K562 (cell line): ENCODE measurements around the gene NECTIN1. TPM values are rescaled to one million over a fixed set of nuclear protein-coding genes. Genes with fewer than 3 reads are reported as not detected.

Experiments
- CC2D1A ChIP-seq: fragments of 450-650 bp; IDR thresholded peaks from 2 replicates; pipeline ENCODE4 v1.6.1; 2017; ENCODE audit warnings: mild to moderate bottlenecking
- FOXM1 ChIP-seq, 2 experiments: fragments of 450-650 bp in 1 of 2; sonication (generic) in 1 of 2; formaldehyde crosslinking in 1 of 2; IDR thresholded peaks; 2 replicates each; pipeline versions ENCODE4 v1.6.1 to v1.9.0; 2017 to 2022; ENCODE audit warnings: low read depth in 2 of 2, mild to moderate bottlenecking in 2 of 2, missing genetic modification reagents in 1 of 2, moderate library complexity in 1 of 2
- MAZ ChIP-seq, 2 experiments: fragments of 450-650 bp in 1 of 2; sonication (generic) in 1 of 2; formaldehyde crosslinking; IDR thresholded peaks in 1 of 2; conservative IDR thresholded peaks in 1 of 2; 2 replicates each; pipeline versions ENCODE4 v1.4.0 to v1.5.0; 2020; ENCODE audit warnings: mild to moderate bottlenecking in 1 of 2, missing genetic modification reagents in 1 of 2
- RB1 ChIP-seq: fragments of 450-650 bp; IDR thresholded peaks from 2 replicates; pipeline ENCODE4 v1.6.1; 2017; ENCODE audit warnings: low read depth, mild to moderate bottlenecking
- polyA plus RNA-seq, 8 experiments: library from polyadenylated mRNA; depleted of rRNA in 4 of 8; stranded (reverse) in 5 of 8; unstranded in 3 of 8; fragments of >200 nt; fragmentation: Nextera tagmentation in 2 of 8; fragmentation: Illumina TruSeq in 1 of 8; extraction: Ambion mirVana in 2 of 8; extraction: Trizol in 1 of 8; gene quantifications; 2 replicates each; pipeline versions ENCODE4 v1.2.1 to v1.2.3, GENCODE V29; 2011 to 2014; ENCODE audit warnings: inconsistent platforms in 1 of 8, missing spikeins in 1 of 8
- total RNA-seq, 7 experiments: library from RNA; depleted of rRNA in 6 of 7; stranded (reverse); fragments of >200 nt in 6 of 7; fragmentation: Illumina TruSeq in 2 of 7; extraction: Trizol in 2 of 7; gene quantifications; 2 replicates each; pipeline versions ENCODE4 v1.2.1 to v1.2.3, GENCODE V29; 2011 to 2021; ENCODE audit warnings: low replicate concordance in 1 of 7
- TF ChIP-seq, protein P1 (sequence below): IDR thresholded peaks from 2 replicates; pipeline ENCODE4 v1.6.1; 2014; ENCODE audit warnings: antibody characterized with exemption
- TF ChIP-seq, protein P2 (sequence below), 2 experiments: IDR thresholded peaks; 2 replicates each; pipeline ENCODE4 v1.6.1; 2012; ENCODE audit warnings: improper control_type of control experiment in 2 of 2, low read depth in 2 of 2, low read length in 2 of 2, borderline replicate concordance in 1 of 2
- TF ChIP-seq, protein P3 (sequence below): fragments of 450-650 bp; IDR thresholded peaks from 2 replicates; pipeline ENCODE4 v1.6.1; 2016; ENCODE audit warnings: antibody characterized with exemption
- TF ChIP-seq, protein P4 (sequence below): fragments of 450-650 bp; formaldehyde crosslinking; IDR thresholded peaks from 2 replicates; pipeline ENCODE4 v1.4.0; 2020; ENCODE audit warnings: mild to moderate bottlenecking, moderate library complexity
- TF ChIP-seq, protein P5 (sequence below), 2 experiments: fragments of 450-650 bp; formaldehyde crosslinking in 1 of 2; IDR thresholded peaks; 2 replicates each; pipeline versions ENCODE4 v1.4.0 to v1.6.1; 2014 to 2020; ENCODE audit warnings: mild to moderate bottlenecking in 2 of 2, borderline replicate concordance in 1 of 2, low read depth in 1 of 2

NECTIN1 gene
- total and polyA plus RNA-seq, 9 of the 15 experiments (the other 6 are each of a cell fraction or from before 2014, with no cell fraction given): 0.09 to 0.53 (median 0.23) TPM; not detected in 2

DNA sequence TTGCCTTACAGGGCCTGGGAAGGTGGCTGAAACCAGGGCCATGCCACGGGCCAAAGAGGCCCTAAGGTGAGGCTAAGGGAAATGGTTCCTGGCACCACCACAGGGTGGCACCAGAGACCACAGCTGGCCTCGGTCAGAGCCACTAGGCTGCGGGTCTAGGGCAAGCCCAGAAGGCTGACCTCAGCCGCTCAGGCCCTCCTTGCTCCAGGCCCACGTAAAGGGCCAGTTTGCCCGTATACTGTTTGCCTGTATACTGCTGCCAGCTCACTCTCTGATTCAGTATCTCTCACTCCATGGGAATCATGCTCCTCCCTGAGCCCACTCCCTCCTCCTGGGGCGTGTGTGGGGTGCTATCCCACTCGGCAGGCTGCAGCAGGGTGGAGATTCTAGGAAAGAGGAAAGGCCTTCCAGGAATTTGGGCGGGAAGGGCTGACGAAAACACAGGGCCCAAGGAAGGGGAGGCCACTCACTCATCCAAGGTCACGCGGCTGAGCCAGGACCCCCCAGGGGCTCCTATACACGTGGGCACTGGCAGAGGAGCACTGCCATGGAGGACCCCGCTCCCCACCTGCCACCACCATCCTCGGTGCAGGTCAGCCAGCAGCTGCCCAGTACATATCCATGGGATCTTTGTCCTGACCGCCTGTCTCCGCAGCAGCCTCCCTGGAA lies 62.4 kb downstream of the NECTIN1 start (continued):
- TF ChIP-seq, protein P1, sequence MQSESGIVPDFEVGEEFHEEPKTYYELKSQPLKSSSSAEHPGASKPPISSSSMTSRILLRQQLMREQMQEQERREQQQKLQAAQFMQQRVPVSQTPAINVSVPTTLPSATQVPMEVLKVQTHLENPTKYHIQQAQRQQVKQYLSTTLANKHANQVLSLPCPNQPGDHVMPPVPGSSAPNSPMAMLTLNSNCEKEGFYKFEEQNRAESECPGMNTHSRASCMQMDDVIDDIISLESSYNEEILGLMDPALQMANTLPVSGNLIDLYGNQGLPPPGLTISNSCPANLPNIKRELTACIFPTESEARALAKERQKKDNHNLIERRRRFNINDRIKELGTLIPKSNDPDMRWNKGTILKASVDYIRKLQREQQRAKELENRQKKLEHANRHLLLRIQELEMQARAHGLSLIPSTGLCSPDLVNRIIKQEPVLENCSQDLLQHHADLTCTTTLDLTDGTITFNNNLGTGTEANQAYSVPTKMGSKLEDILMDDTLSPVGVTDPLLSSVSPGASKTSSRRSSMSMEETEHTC: no peak
- TF ChIP-seq, protein P2, sequence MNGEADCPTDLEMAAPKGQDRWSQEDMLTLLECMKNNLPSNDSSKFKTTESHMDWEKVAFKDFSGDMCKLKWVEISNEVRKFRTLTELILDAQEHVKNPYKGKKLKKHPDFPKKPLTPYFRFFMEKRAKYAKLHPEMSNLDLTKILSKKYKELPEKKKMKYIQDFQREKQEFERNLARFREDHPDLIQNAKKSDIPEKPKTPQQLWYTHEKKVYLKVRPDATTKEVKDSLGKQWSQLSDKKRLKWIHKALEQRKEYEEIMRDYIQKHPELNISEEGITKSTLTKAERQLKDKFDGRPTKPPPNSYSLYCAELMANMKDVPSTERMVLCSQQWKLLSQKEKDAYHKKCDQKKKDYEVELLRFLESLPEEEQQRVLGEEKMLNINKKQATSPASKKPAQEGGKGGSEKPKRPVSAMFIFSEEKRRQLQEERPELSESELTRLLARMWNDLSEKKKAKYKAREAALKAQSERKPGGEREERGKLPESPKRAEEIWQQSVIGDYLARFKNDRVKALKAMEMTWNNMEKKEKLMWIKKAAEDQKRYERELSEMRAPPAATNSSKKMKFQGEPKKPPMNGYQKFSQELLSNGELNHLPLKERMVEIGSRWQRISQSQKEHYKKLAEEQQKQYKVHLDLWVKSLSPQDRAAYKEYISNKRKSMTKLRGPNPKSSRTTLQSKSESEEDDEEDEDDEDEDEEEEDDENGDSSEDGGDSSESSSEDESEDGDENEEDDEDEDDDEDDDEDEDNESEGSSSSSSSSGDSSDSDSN (IDR thresholded peaks at IDR 0.05; ENCODE audit: borderline replicate concordance in 1 of 2, low read depth in 2 of 2, low read length in 2 of 2): 0 out of 4 replicates have a peak, but pooled peaks of 1 of the 2 experiments have one; percentile 48
- peak; percentile 48; the same call in 1 of the 2 replicates for TF ChIP-seq RB1
- 0 out of 4 replicates have a peak, but pooled peaks of 1 of the 2 experiments have one; percentile 4 for TF ChIP-seq MAZ (CRISPR knock-in tag; conservative IDR thresholded peaks at IDR 0.05 in 1 of 2, IDR thresholded peaks at IDR 0.05 in 1 of 2)
- TF ChIP-seq, protein P3, sequence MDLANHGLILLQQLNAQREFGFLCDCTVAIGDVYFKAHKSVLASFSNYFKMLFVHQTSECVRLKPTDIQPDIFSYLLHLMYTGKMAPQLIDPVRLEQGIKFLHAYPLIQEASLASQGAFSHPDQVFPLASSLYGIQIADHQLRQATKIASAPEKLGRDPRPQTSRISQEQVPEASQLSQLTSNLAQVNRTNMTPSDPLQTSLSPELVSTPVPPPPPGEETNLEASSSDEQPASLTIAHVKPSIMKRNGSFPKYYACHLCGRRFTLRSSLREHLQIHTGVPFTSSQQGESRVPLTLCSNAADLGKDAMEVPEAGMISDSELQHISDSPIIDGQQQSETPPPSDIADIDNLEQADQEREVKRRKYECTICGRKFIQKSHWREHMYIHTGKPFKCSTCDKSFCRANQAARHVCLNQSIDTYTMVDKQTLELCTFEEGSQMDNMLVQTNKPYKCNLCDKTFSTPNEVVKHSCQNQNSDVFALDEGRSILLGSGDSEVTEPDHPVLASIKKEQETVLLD: no peak
- TF ChIP-seq, protein P4, sequence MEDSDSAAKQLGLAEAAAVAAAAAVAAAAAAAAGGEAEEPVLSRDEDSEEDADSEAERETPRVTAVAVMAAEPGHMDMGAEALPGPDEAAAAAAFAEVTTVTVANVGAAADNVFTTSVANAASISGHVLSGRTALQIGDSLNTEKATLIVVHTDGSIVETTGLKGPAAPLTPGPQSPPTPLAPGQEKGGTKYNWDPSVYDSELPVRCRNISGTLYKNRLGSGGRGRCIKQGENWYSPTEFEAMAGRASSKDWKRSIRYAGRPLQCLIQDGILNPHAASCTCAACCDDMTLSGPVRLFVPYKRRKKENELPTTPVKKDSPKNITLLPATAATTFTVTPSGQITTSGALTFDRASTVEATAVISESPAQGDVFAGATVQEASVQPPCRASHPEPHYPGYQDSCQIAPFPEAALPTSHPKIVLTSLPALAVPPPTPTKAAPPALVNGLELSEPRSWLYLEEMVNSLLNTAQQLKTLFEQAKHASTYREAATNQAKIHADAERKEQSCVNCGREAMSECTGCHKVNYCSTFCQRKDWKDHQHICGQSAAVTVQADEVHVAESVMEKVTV (CRISPR knock-in tag): peak; percentile 74
- TF ChIP-seq FOXM1 (IDR thresholded peaks at IDR 0.05; ENCODE audit: low read depth): no peak
- TF ChIP-seq FOXM1 (CRISPR knock-in tag; IDR thresholded peaks at IDR 0.05; ENCODE audit: low read depth): no peak
- TF ChIP-seq, protein P5, sequence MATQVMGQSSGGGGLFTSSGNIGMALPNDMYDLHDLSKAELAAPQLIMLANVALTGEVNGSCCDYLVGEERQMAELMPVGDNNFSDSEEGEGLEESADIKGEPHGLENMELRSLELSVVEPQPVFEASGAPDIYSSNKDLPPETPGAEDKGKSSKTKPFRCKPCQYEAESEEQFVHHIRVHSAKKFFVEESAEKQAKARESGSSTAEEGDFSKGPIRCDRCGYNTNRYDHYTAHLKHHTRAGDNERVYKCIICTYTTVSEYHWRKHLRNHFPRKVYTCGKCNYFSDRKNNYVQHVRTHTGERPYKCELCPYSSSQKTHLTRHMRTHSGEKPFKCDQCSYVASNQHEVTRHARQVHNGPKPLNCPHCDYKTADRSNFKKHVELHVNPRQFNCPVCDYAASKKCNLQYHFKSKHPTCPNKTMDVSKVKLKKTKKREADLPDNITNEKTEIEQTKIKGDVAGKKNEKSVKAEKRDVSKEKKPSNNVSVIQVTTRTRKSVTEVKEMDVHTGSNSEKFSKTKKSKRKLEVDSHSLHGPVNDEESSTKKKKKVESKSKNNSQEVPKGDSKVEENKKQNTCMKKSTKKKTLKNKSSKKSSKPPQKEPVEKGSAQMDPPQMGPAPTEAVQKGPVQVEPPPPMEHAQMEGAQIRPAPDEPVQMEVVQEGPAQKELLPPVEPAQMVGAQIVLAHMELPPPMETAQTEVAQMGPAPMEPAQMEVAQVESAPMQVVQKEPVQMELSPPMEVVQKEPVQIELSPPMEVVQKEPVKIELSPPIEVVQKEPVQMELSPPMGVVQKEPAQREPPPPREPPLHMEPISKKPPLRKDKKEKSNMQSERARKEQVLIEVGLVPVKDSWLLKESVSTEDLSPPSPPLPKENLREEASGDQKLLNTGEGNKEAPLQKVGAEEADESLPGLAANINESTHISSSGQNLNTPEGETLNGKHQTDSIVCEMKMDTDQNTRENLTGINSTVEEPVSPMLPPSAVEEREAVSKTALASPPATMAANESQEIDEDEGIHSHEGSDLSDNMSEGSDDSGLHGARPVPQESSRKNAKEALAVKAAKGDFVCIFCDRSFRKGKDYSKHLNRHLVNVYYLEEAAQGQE (IDR thresholded peaks at IDR 0.05; ENCODE audit: borderline replicate concordance): peak; percentile 85
- TF ChIP-seq, protein P5 (CRISPR knock-in tag; IDR thresholded peaks at IDR 0.05; ENCODE audit: low read depth): no peak
- peak; percentile 69 for TF ChIP-seq CC2D1A
